NCI-H2196 treated with DMSO at 0.1 percent for 48 hours (cell line): ENCODE measurements around the gene VTCN1.
A peak's percentile ranks its signal among the peaks of the same experiment; 100 is the strongest.

Source experiments
- DNase-seq: peaks from one replicate; lab custom pipeline; 2025; ENCODE audit not compliant: unreplicated experiment; lab: John Stamatoyannopoulos, UW

VTCN1 gene

DNA sequence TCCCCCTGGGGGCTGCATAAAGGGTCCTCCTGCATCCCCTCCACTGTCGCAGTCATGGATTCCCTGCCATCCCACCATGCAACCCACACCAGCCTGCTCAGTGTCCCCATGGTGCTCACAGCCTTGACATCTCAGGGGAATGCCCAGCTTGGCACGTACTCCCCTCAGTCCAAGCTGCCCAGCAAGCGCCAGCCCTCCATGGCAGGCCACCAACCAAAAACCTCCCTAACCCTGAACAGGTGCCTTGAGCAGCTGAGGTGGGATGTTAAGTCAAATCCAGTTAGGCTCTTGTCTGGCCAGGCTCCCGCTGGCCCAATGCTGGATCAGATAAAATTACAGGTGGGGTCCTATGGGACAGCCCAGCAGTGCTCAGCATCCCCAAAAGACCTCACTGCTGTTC is 341 bp downstream of the VTCN1 start:
- no peak for DNase-seq

DNA sequence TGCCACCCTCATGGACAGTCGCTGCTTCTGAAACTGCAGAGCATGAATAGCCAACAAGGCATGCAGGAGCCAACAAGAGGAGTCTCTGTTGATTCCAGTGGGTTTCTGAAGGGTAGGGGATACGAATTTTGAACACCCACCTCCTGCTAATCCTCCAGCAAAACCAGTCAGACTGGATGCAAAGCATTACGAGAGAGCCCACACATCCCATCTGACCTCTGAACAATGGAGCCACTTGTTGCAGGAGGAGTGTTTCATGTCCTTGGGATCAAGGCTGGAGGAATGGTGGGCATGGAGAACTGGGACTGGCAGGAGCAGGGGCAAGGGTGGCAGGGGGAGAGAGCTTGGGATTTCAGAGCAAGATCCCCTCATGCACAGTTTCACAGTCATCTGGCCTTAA is 1.6 kb downstream of the VTCN1 start:
- no peak for DNase-seq

DNA sequence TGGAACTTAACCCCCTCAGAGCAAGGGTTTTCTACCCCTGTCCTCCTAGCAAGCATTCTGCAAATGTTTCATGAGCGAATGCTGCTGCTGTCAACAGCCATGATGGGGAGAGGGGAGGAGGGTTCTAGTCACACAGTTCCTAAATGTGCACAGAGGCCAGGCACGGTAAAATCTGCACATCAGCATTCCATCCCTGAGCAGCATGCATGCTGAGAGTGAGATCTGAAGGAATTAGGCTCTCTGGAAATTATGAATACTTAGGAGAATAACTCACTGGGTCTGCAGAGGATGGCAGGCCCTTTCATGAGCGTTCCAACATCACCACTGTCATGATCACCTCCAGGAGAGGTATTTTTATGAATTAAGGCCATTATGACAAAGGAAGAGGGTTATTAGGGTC is 2.1 kb downstream of the VTCN1 start:
- DNase-seq, result no peak

DNA sequence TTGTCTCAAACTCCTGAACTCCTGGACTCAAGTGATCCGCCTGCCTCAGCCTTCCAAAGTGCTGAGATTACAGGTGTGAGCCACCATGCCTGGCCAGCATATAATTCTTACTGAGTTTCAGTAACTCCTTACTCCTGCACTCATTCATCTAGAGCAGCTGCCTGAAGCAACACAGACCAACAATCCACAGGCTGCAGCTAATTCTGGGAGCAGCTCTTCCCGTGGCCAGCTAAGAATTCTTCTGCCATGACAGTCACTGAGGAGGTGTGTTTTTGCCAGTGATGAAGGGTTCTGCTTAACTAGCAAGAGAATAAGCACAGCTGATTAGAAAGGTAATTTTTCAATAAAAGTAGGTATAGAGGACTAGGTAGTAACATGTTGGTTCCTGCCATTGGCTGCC is 5.4 kb downstream of the VTCN1 start:
- DNase-seq, result no peak

GRCh38 chr1:117201808-117202207 is 8.9 kb downstream of the VTCN1 start:
- DNase-seq, result no peak

GRCh38 chr1:117198097-117198496 is 12.6 kb downstream of the VTCN1 start:
- no peak for DNase-seq

- no peak for DNase-seq
These were observed 21.0 kb downstream of the VTCN1 start for GRCh38 chr1:117189726-117190125.

DNA sequence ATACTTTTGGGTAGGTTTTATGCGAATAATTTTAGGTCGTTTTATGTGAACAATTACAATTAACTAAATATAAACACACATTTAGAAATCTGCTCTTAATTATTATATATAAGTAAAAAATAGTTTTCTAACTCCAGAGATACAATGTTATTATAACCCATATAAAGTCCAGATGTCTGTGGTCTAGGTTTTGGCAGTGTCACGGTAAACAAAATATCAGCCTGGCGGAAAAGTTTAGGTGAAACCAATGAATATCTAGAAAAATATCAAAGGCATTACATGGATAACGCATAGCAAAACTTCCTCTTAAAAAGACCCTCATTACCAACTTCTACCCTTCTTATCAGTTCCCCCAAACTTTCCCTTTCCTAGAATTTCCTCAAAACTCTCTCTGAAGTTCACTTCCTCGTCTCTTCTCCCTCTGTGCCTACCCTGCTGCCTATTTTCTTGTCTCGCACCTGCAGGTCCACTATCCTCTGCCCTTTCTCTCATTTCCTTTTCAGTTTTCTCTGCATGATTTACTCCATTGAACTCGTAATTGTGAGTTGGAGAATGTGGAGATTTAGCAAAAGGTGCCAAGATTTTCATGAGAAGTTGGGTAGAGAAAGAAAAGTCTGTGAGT is 21.8 kb downstream of the VTCN1 start:
- DNase-seq, result no peak

GRCh38 chr1:117188170-117188815 is 22.4 kb downstream of the VTCN1 start:
- no peak for DNase-seq

DNA sequence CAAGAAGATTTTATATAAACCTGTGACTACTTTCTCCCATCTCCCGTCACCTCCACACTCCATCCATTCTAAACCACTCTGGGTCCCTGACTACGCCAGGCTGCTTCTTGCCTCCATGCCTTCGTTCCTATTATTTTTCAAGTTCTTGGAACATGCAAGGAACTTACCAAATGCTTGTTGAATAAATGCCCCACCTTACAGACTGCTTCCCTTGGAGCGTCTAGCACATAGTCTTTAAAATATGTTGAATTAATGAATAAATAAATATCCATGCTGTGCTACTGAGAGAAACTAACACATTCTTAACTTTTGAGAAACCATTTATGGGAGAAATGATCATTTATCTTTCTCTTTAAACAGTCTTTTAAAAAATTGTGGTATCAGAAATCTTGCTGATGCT is 27.6 kb downstream of the VTCN1 start:
- no peak for DNase-seq

- no peak for DNase-seq
These were observed 28.4 kb downstream of the VTCN1 start for GRCh38 chr1:117182319-117182718.

DNA sequence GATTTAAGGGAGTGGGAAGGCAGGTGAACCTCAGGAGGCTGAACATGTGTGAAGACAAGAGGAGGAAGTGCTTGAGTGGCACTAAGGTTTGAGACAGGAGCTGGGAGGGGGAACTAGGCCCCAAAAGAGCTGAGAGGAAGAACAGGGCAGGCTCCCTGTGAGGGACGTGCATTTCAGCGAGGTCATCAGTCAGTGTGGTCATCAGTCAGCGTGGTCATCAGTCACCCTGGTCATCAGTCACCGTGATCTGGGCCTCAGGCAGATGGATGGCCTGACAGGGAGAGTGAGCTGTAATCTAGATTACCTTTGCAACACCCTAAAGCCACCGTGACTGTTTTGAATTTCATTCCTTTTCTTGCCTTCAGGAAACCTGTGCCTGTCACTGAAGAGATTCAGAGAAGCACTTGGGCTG is 29.1 kb downstream of the VTCN1 start:
- DNase-seq, result no peak

- no peak for DNase-seq
These were observed 30.4 kb downstream of the VTCN1 start for GRCh38 chr1:117180147-117180967.

- DNase-seq, result no peak
These were observed 31.3 kb downstream of the VTCN1 start for GRCh38 chr1:117179471-117179870.

- no peak for DNase-seq
These were observed 32.0 kb downstream of the VTCN1 start for GRCh38 chr1:117178756-117179155.

DNA sequence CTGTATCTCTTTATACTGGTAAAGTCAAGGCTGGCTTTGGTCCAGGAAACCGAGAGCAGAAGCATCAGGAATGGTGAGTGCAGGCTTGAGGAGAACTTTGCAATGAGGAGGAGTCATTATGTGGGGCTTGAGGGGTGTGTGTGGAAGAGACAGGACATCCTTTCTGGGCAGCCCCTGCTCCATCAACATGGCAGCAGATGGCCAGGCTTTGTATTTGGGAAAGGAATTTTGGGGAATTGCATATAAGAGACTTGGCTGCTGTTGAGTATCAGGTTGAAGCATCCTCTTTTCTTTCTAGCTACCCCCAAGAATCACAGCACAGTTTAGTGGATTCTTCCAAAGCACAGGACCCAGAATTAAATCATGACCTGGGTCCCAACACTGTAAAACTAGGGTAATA is 33.4 kb downstream of the VTCN1 start:
- DNase-seq, result no peak

DNA sequence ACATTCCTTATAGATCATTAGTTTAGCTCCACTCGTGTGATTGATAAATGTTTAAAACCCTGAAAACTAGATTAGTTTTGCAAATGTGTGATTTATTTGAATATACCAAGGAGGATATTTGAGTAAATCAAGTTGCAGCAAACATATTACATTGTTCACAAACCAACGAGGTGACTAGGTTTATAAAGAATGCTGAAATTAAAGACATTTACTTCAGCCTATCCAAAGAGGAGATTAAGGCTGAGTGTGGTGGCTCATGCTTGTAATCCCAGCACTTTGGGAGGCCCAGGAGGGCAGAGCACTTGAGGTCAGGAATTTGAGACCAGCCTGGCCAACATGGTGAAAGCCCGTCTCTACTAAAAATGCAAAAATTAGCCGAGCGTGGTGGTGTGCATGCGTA is 34.1 kb downstream of the VTCN1 start:
- no peak for DNase-seq

- no peak for DNase-seq
These were observed 35.9 kb downstream of the VTCN1 start for GRCh38 chr1:117174851-117175250.

DNA sequence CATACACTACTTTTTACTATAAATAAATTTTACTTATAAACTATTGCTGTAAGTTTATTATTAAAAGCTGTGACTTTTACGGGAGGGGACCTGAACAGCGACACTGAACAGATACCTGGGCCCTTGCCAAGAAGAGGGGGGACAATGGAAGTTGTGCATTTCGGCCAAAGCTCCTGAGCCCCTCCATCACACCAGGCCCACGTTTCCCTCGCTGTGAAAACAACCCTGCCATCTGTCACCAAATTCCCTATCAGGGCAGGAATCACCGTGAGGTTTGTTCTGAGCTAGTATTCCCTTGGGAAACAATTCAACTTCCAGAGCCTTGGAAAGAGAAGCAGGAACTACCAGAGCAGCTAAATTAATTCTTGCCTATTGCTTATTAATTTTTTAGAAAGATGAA is 37.0 kb downstream of the VTCN1 start:
- DNase-seq, result no peak

- DNase-seq, result no peak
These were observed 37.7 kb downstream of the VTCN1 start for GRCh38 chr1:117173006-117173405.

DNA sequence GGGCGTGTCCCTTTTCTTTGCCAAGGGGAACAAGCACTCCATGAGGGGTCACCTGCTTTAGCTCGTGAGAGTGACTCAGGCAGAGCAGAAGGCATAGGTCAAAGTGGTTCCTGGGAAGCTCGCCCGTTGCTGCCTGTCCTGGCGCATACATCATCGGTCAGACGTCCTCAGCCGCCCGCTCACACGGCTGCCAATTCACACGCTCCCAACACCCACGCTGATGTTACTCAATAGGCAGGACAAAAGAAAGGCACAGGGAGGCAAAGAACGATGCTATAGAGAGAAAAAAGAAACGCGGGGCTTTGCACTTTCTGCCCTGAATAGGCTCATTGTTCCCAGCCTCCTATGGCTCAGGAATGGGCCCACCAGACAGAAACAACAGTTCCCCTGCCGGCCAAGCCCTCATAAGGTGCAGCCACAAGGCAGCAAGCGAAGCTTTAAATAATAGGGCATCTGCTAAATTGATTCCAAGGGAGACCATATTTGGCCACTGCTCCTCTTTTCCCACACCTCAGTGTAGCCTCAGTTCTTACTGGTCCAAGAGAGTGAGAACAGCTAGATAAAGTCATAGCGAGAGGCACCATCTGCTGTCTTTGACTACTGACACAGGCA is 38.7 kb downstream of the VTCN1 start:
- peak; percentile 25 for DNase-seq
